Measurements from ENCODE around the gene TEX51.

The TEX51 gene

DNA sequence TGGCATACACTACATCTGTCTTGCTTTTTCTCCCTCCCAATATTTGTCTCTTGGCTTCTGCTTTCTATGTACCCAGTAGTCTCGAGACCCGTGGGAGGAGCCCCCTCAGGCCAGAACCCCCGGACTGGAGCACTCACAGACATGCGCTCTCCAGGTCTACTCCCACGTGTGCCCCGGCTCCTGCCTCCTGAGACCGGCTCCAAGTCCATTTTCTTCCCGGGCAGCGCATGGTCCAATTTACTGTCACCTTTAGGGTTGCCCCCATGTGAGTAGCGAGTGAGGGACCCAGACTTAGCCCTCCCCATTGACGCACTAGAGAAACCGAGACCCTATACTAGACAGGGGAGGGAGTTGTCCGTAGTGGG is 11.8 kb upstream of the TEX51 start:
- Histone ChIP-seq H3K9ac (ENCODE audit: low read depth, low read length) (no peak overlapping the region), H3K36me3 (ENCODE audit: insufficient read depth, low read length) (no peaks in the 10 kb centered on the region), H3K4me3 (ENCODE audit: low read length) (no peak overlapping the region), H3K27me3 (ENCODE audit: control insufficient read depth, insufficient read depth, low read length) (peaks cover 11% of the 10 kb centered on the region), H3K9me3 (replicated peaks; ENCODE audit: low read length) (no peaks in the 10 kb centered on the region), H3K4me1 (ENCODE audit: control insufficient read depth, insufficient read depth, low read length) (no peaks in the 10 kb centered on the region), H3K4me2 (ENCODE audit: low read length) (no peak overlapping the region)

DNA sequence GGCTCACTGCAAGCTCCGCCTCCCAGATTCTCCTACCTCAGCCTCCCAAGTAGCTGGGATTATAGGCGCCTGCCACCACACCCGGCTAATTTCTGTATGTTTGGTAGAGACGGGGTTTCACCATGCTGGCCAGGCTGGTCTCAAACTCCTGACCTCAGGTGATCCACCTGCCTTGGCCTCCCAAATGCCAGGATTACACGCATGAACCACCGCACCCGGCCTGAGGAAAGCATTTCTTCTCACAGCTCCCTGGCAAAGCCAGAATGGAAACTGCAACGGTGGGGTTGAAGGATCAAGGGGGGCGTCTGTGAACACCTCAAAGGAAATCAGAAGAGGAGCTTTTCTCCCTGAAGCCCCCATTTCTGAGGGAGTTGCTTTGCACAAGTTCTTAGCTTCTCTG is 11.2 kb upstream of the TEX51 start:
- Histone ChIP-seq H3K4me2 (ENCODE audit: low read length) (no peak overlapping the region), H3K9ac (ENCODE audit: low read depth, low read length) (no peak overlapping the region), H3K4me3 (ENCODE audit: low read length) (no peak overlapping the region), H3K9me3 (replicated peaks; ENCODE audit: low read length) (no peaks in the 10 kb centered on the region), H3K4me1 (ENCODE audit: control insufficient read depth, insufficient read depth, low read length) (no peaks in the 10 kb centered on the region), H3K36me3 (ENCODE audit: insufficient read depth, low read length) (no peaks in the 10 kb centered on the region), H3K27me3 (ENCODE audit: control insufficient read depth, insufficient read depth, low read length) (peaks cover 11% of the 10 kb centered on the region)

DNA sequence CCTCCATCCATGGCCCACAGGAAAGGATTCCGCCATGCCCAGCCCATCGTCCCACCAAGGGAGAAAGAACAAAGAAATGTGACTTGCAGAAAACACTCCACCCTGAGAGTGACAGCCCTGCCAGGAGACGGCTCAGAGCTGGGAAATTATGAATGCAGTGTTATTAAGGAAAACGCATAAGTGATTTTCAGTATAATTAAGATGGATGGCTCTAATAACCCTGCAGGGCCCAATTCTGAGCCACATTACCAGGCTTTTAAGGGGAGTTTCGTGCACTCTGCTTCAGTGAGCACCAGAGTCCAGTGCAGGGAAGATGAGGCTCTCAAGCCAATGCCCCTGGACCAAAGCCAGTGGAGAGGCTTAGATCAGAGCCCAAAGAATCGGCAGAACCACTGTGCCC is 10.6 kb upstream of the TEX51 start:
- Histone ChIP-seq H3K9me3 (replicated peaks; ENCODE audit: low read length) (no peaks in the 10 kb centered on the region), H3K27me3 (ENCODE audit: control insufficient read depth, insufficient read depth, low read length) (peaks cover 11% of the 10 kb centered on the region), H3K36me3 (ENCODE audit: insufficient read depth, low read length) (no peaks in the 10 kb centered on the region), H3K4me1 (ENCODE audit: control insufficient read depth, insufficient read depth, low read length) (no peaks in the 10 kb centered on the region), H3K9ac (ENCODE audit: low read depth, low read length) (no peak overlapping the region), H3K4me2 (ENCODE audit: low read length) (no peak overlapping the region), H3K4me3 (ENCODE audit: low read length) (no peak overlapping the region)

DNA sequence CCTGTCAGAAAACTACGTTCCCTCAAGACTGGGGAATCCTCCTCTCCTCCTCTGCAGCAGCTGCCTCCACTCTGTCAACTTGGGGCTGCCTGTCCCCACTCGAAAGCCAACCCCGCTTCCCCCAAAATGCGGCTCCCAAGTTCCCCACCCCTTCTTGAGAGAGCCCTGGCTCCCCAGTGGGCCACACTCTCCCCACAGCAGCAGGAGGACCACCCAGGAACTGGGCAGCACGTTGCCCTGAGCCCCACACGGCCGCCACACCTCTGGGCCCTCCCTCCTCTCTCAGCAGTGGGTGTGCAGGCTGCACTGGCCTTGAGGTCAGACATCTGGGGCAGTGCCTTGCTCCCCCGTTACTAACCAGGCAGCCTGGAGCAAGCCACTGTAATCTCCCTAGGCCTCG is 9.6 kb upstream of the TEX51 start:
- no peak overlapping the region for H3K4me3 ChIP-seq (ENCODE audit: low read length)
- no peaks in the 10 kb centered on the region for H3K36me3 ChIP-seq (ENCODE audit: insufficient read depth, low read length)
- no peaks in the 10 kb centered on the region for H3K9me3 ChIP-seq (replicated peaks; ENCODE audit: low read length)
- H3K4me2 ChIP-seq (ENCODE audit: low read length), result no peak overlapping the region
- peaks cover 11% of the 10 kb centered on the region for H3K27me3 ChIP-seq (ENCODE audit: control insufficient read depth, insufficient read depth, low read length)
- no peaks in the 10 kb centered on the region for H3K4me1 ChIP-seq (ENCODE audit: control insufficient read depth, insufficient read depth, low read length)
- H3K9ac ChIP-seq (ENCODE audit: low read depth, low read length), result no peak overlapping the region

DNA sequence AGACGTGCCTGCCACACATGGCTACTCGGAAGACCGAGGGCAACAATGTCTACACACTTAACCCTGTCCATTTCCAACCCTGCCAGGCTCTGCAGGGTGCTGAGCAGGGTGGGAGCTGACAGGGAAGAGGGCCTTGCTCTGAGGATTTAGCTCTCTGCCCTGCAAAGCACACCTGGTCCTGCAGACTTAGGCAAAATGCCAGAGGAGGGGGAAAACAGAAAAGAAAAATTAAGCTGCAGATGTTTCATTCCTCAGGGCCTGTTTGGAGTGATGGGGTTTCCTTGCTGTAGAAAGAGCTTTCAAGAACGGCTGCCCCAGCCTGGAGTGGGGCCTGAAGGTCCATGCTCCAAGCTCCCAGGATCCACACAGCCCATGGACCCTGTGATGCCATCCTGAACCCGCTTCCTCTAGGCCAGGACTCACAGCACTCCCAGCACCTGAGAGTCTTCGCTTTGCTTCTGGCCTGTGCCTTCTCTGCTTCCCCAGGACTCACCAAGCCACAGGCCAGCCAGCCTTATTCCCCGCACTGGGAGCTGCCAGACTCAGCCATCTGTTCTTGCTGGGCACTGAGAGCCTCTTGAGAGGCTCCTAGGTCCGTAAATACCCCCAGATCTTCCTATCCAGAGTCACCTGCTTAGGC is 9.1 kb upstream of the TEX51 start:
- no peaks in the 10 kb centered on the region for H3K4me1 ChIP-seq (ENCODE audit: control insufficient read depth, insufficient read depth, low read length)
- H3K4me3 ChIP-seq (ENCODE audit: low read length), result no peak overlapping the region
- no peak overlapping the region for H3K4me2 ChIP-seq (ENCODE audit: low read length)
- H3K9me3 ChIP-seq (replicated peaks; ENCODE audit: low read length), result no peaks in the 10 kb centered on the region
- no peaks in the 10 kb centered on the region for H3K36me3 ChIP-seq (ENCODE audit: insufficient read depth, low read length)
- H3K27me3 ChIP-seq (ENCODE audit: control insufficient read depth, insufficient read depth, low read length), result peaks cover 11% of the 10 kb centered on the region
- H3K9ac ChIP-seq (ENCODE audit: low read depth, low read length), result no peak overlapping the region

DNA sequence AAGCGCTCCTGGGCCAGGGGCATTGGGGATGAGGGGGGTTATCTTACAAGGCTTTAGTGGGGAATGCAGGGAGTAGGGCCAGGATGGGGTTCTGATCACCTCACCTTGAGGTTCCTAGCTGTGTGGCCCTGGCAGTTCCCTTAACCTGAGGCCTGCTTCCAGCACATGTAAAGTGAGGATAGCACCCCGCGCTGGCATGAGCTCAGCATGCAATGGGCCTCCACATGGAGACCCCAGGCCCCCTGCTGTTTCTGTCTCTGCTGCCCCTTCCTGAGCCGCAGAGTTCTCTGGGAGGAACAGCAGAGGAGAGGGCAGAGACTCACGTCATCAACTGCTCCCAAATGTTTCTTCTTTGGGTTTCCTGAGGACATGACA is 8.6 kb upstream of the TEX51 start:
- Histone ChIP-seq H3K36me3 (ENCODE audit: insufficient read depth, low read length) (no peaks in the 10 kb centered on the region), H3K4me2 (ENCODE audit: low read length) (no peak overlapping the region), H3K4me1 (ENCODE audit: control insufficient read depth, insufficient read depth, low read length) (no peaks in the 10 kb centered on the region), H3K4me3 (ENCODE audit: low read length) (no peak overlapping the region), H3K9ac (ENCODE audit: low read depth, low read length) (no peak overlapping the region), H3K9me3 (replicated peaks; ENCODE audit: low read length) (no peaks in the 10 kb centered on the region), H3K27me3 (ENCODE audit: control insufficient read depth, insufficient read depth, low read length) (peaks cover 7% of the 10 kb centered on the region)

DNA sequence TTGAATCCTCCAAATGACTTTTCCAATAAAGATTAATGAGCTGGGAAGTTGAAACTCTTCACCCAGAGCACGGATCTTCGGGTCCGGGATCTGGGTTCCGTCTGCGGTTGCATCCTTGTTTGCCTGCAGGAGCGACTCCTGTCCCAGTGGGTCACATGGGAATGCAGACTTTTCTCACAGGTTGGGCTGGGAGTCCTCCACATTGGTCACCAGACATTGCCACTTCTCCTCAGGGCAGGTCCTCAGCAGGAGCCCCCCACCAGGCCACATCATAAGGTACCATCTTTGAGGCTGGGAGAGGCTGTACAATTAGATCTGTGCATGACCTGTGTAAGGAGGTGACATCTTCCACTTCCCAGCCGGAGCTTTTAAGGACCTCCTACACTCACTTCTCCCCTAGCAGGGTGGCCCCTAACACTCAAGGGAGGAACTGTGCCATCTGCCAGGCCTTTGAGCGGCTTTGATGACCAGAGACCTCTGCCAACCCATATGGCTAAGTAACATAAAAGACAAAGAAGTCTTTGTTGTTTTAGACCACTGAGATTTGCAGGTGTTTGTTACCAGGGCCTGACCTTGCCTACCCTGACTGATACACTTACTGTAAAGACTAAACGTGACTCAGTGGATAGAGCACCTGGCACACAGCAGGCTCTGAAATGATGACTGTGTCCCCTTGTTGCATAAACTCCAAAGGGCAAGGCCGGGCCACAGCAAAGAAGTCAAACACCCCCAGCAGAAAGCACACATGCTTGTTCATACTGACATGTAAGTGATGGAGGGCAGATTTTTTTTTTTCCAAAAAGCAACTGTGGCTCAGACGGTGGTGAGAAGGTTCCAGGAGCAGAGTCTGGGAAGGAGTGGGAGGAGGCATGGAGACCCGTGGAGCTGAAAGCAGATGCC is 7.9 kb upstream of the TEX51 start:
- Histone ChIP-seq H3K9me3 (replicated peaks; ENCODE audit: low read length) (no peaks in the 10 kb centered on the region), H3K4me3 (ENCODE audit: low read length) (no peak overlapping the region), H3K27me3 (ENCODE audit: control insufficient read depth, insufficient read depth, low read length) (peaks cover 5% of the 10 kb centered on the region), H3K4me1 (ENCODE audit: control insufficient read depth, insufficient read depth, low read length) (no peaks in the 10 kb centered on the region), H3K4me2 (ENCODE audit: low read length) (no peak overlapping the region), H3K9ac (ENCODE audit: low read depth, low read length) (no peak overlapping the region), H3K36me3 (ENCODE audit: insufficient read depth, low read length) (no peaks in the 10 kb centered on the region)

DNA sequence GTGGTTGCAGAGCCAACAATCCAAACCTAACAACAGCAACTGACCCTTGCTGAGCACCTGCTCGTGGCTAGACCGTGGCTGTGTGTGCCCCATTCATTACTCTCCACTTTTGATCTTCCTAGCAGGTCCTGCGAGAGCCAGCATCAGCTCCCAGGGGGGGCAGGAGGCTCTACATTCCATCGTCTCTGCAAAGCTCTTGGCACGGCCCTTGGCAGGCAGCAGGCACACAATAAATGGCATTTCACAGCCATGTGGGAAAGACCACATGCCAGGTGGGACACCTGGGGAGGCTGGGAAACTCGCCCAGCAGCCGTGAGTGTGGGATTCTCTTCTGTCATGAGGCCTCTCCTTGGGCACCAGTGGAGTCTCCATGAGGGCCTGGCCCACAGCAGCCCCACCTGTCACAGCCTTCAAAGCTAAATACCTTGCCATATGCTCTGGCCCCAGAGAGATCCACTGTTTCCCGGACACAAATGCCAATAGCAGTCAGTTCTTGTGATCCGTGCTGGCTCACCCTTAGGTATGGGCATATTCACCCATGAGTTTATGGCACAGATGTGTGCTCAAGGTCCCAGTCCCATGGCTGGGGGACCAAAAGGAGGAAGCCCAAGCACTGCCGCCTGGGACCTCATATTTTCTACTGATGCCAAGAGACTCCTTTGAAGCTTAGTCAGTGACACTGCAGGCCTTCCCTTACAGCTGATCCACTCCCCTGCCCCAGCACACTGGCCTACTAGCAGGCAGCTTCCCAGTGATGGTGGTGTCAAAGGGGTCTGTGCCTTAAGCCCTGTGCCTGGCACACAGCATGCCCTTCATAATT is 6.8 kb upstream of the TEX51 start:
- Histone ChIP-seq H3K4me2 (ENCODE audit: low read length) (no peak overlapping the region), H3K27me3 (ENCODE audit: control insufficient read depth, insufficient read depth, low read length) (no peaks in the 10 kb centered on the region), H3K4me1 (ENCODE audit: control insufficient read depth, insufficient read depth, low read length) (no peaks in the 10 kb centered on the region), H3K9me3 (replicated peaks; ENCODE audit: low read length) (no peaks in the 10 kb centered on the region), H3K4me3 (ENCODE audit: low read length) (no peak overlapping the region), H3K9ac (ENCODE audit: low read depth, low read length) (no peak overlapping the region), H3K36me3 (ENCODE audit: insufficient read depth, low read length) (no peaks in the 10 kb centered on the region)

DNA sequence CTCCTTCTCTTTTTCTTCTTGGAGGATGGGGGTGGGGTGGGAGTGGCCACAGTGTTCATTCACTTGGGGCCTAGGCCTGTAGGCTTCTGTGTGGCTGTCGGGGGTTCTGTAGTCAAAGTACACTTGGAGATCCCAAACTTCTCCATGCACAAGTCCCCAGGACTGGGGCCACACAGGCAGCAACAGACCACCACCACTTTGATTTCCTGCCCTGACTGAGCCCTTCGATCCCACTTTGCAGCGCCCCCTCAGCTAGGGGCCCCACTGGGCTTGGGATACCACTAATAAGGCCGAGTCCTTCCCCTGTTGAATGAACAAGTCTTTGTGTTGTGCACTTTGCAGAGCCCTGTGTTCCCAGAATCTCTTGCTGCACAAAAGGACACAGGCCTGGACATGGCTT is 5.5 kb upstream of the TEX51 start:
- Histone ChIP-seq H3K4me2 (ENCODE audit: low read length) (no peak overlapping the region), H3K4me1 (ENCODE audit: control insufficient read depth, insufficient read depth, low read length) (no peaks in the 10 kb centered on the region), H3K9me3 (replicated peaks; ENCODE audit: low read length) (no peaks in the 10 kb centered on the region), H3K36me3 (ENCODE audit: insufficient read depth, low read length) (no peaks in the 10 kb centered on the region), H3K27me3 (ENCODE audit: control insufficient read depth, insufficient read depth, low read length) (no peaks in the 10 kb centered on the region), H3K4me3 (ENCODE audit: low read length) (no peak overlapping the region), H3K9ac (ENCODE audit: low read depth, low read length) (no peak overlapping the region)

DNA sequence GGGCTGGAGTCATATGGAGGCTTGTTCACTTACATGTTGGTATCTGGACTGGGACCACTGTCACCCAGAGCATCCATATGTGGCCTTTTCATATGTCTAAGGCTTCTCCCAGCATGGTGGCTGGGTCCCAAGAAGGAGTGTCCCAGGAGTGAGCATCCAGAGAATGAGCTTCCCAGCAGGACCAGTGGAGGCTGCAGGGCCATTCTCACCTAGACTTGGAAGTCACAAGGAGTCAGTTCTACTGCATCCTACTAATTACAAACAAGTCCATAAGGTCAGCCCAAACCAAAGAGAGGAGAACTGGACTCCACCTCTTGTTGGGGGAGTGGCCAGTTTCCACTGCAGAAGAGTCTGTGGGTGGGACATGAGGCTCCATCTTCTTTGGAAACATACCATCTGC is 5.1 kb upstream of the TEX51 start:
- no peak overlapping the region for H3K4me3 ChIP-seq (ENCODE audit: low read length)
- H3K27me3 ChIP-seq (ENCODE audit: control insufficient read depth, insufficient read depth, low read length), result peaks cover 3% of the 10 kb centered on the region
- no peaks in the 10 kb centered on the region for H3K36me3 ChIP-seq (ENCODE audit: insufficient read depth, low read length)
- H3K9ac ChIP-seq (ENCODE audit: low read depth, low read length), result no peak overlapping the region
- no peaks in the 10 kb centered on the region for H3K4me1 ChIP-seq (ENCODE audit: control insufficient read depth, insufficient read depth, low read length)
- no peak overlapping the region for H3K4me2 ChIP-seq (ENCODE audit: low read length)
- no peaks in the 10 kb centered on the region for H3K9me3 ChIP-seq (replicated peaks; ENCODE audit: low read length)

DNA sequence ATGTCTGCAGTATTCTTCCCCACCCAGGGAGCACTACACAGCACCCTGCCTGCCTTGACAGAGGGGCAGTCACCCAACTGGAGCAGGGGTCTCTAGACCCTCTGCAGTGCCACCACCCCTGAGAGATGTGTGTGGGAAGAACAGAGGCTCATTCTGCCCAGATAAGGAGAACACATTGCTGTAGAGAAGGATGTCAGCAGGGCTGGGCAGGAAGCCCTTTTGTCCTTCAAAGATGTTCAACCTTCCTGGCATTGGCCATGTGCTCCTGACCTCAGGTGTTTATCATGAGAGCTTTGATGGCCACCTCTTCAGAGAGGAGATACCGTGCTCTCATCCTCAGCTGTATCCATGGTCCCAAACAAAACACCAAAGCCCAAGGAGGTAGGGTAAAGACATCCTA is 4.6 kb upstream of the TEX51 start:
- peaks cover 3% of the 10 kb centered on the region for H3K27me3 ChIP-seq (ENCODE audit: control insufficient read depth, insufficient read depth, low read length)
- no peak overlapping the region for H3K9ac ChIP-seq (ENCODE audit: low read depth, low read length)
- no peaks in the 10 kb centered on the region for H3K4me1 ChIP-seq (ENCODE audit: control insufficient read depth, insufficient read depth, low read length)
- H3K9me3 ChIP-seq (replicated peaks; ENCODE audit: low read length), result no peaks in the 10 kb centered on the region
- H3K4me3 ChIP-seq (ENCODE audit: low read length), result no peak overlapping the region
- H3K36me3 ChIP-seq (ENCODE audit: insufficient read depth, low read length), result no peaks in the 10 kb centered on the region
- no peak overlapping the region for H3K4me2 ChIP-seq (ENCODE audit: low read length)
